H9 (cell line): Measurements from ENCODE around the gene PLCH2. TPM values are rescaled to one million over a fixed set of nuclear protein-coding genes. Genes with fewer than 3 reads are reported as not detected.

Experiments used
- DNase-seq: peaks from one replicate; pipeline ENCODE4 v3.0.0-alpha.2; 2017
- H2AFZ ChIP-seq: one replicate; pipeline ENCODE4 v1.6.1; 2013; ENCODE audit warnings: mild to moderate bottlenecking, low read length, control low read depth, moderate library complexity
- H2AK5ac ChIP-seq: 2 replicates; pipeline ENCODE4 v1.6.1; 2013; ENCODE audit warnings: low read length, control low read depth, mixed read lengths; ENCODE audit not compliant: insufficient read length
- H2BK120ac ChIP-seq: one replicate; pipeline ENCODE4 v1.6.1; 2013; ENCODE audit warnings: low read depth, mild to moderate bottlenecking, low read length, control low read depth, inconsistent platforms; ENCODE audit not compliant: poor library complexity, severe bottlenecking
- H2BK12ac ChIP-seq: 2 replicates; pipeline ENCODE4 v1.6.1; 2013; ENCODE audit warnings: low read length, control low read depth, mixed read lengths, low read depth; ENCODE audit not compliant: insufficient read length
- H2BK15ac ChIP-seq: 2 replicates; pipeline ENCODE4 v1.6.1; 2013; ENCODE audit warnings: low read depth, low read length, control low read depth
- H2BK20ac ChIP-seq: one replicate; pipeline ENCODE4 v1.6.1; 2013; ENCODE audit warnings: low read depth, mild to moderate bottlenecking, low read length, control low read depth, inconsistent platforms; ENCODE audit not compliant: poor library complexity, severe bottlenecking
- H2BK5ac ChIP-seq: 2 replicates; pipeline ENCODE4 v1.6.1; 2013; ENCODE audit warnings: low read length, control low read depth, mixed read lengths; ENCODE audit not compliant: insufficient read length
- H3K14ac ChIP-seq: 2 replicates; pipeline ENCODE4 v1.6.1; 2013; ENCODE audit warnings: low read length, control low read depth; ENCODE audit not compliant: insufficient read depth
- H3K18ac ChIP-seq: 2 replicates; pipeline ENCODE4 v1.6.1; 2013; ENCODE audit warnings: low read depth, mild to moderate bottlenecking, mixed read lengths, low read length, control low read depth; ENCODE audit not compliant: insufficient read length
- H3K23ac ChIP-seq: 2 replicates; pipeline ENCODE4 v1.6.1; 2013; ENCODE audit warnings: low read length, control low read depth, mixed read lengths, low read depth; ENCODE audit not compliant: insufficient read length
- H3K23me2 ChIP-seq: 2 replicates; pipeline ENCODE4 v1.6.1; 2013; ENCODE audit warnings: low read depth, mild to moderate bottlenecking, mixed read lengths, low read length, control low read depth; ENCODE audit not compliant: insufficient read length, poor library complexity, severe bottlenecking
- H3K27ac ChIP-seq: 2 replicates; pipeline ENCODE4 v1.5.1; 2013; ENCODE audit warnings: low read length, control low read depth, mixed read lengths, low read depth; ENCODE audit not compliant: insufficient read length
- H3K27me3 ChIP-seq: 2 replicates; pipeline ENCODE4 v1.6.1; 2013; ENCODE audit warnings: low read length, control low read depth, inconsistent platforms; ENCODE audit not compliant: insufficient read depth
- H3K4ac ChIP-seq: 2 replicates; pipeline ENCODE4 v1.6.1; 2013; ENCODE audit warnings: low read depth, mild to moderate bottlenecking, control low read depth, inconsistent platforms, low read length, moderate library complexity
- H3K4me1 ChIP-seq: 2 replicates; pipeline ENCODE4 v1.6.1; 2013; ENCODE audit warnings: low read length, control low read depth, inconsistent platforms; ENCODE audit not compliant: insufficient read depth
- H3K4me2 ChIP-seq: 2 replicates; pipeline ENCODE4 v1.6.1; 2013; ENCODE audit warnings: low read length, control low read depth, mixed read lengths; ENCODE audit not compliant: insufficient read length, insufficient read depth
- H3K56ac ChIP-seq: 2 replicates; pipeline ENCODE4 v1.6.1; 2013; ENCODE audit warnings: low read depth, mild to moderate bottlenecking, mixed read lengths, low read length, control low read depth; ENCODE audit not compliant: insufficient read length
- H3K79me1 ChIP-seq: 2 replicates; pipeline ENCODE4 v1.6.1; 2013; ENCODE audit warnings: low read depth, mild to moderate bottlenecking, moderate library complexity, low read length, control low read depth, inconsistent platforms; ENCODE audit not compliant: insufficient read depth, poor library complexity, severe bottlenecking
- H3K79me2 ChIP-seq: 2 replicates; pipeline ENCODE4 v1.6.1; 2013; ENCODE audit warnings: low read length, control low read depth, inconsistent platforms; ENCODE audit not compliant: insufficient read depth
- H3K9ac ChIP-seq: 2 replicates; pipeline ENCODE4 v1.6.1; 2013; ENCODE audit warnings: low read length, control low read depth, mixed read lengths; ENCODE audit not compliant: insufficient read length; ENCODE audit errors: extremely low read depth
- H3K9me3 ChIP-seq: one replicate; pipeline ENCODE4 v1.6.1; 2013; ENCODE audit warnings: low read depth, low read length, inconsistent platforms; ENCODE audit not compliant: control insufficient read depth
- H3T11ph ChIP-seq: one replicate; pipeline ENCODE4 v1.6.1; 2013; ENCODE audit warnings: mild to moderate bottlenecking, low read length, control low read depth, inconsistent platforms
- H4K20me1 ChIP-seq: one replicate; pipeline ENCODE4 v1.6.1; 2013; ENCODE audit not compliant: control insufficient read depth, insufficient read length, insufficient read depth
- H4K5ac ChIP-seq: 2 replicates; pipeline ENCODE4 v1.6.1; 2013; ENCODE audit warnings: low read depth, mild to moderate bottlenecking, mixed read lengths, low read length, control low read depth; ENCODE audit not compliant: insufficient read length
- H4K8ac ChIP-seq: replicated peaks from 2 replicates; pipeline ENCODE4 v1.6.1; 2013; ENCODE audit warnings: low read length, control low read depth, mixed read lengths, low read depth; ENCODE audit not compliant: insufficient read length
- H4K91ac ChIP-seq: 2 replicates; pipeline ENCODE4 v1.6.1; 2013; ENCODE audit warnings: low read depth, mild to moderate bottlenecking, moderate library complexity, mixed read lengths, low read length, control low read depth; ENCODE audit not compliant: insufficient read length
- H3K27ac Mint-ChIP-seq, 3 experiments: 2 replicates in 2 of 3; 3 replicates in 1 of 3; pipeline ENCODE4 v1.8.0; 2020 to 2021; ENCODE audit warnings: mixed read lengths in 3 of 3, mild to moderate bottlenecking in 1 of 3, moderate library complexity in 1 of 3
- H3K27me3 Mint-ChIP-seq: 2 replicates; pipeline ENCODE4 v1.8.0; 2021; ENCODE audit warnings: low read depth, mild to moderate bottlenecking, moderate library complexity, mixed read lengths
- H3K36me3 Mint-ChIP-seq, 3 experiments: 2 replicates in 2 of 3; 3 replicates in 1 of 3; pipeline ENCODE4 v1.8.0; 2020 to 2021; ENCODE audit warnings: low read depth in 3 of 3, mixed read lengths in 3 of 3; ENCODE audit not compliant: insufficient read depth in 1 of 3
- H3K4me1 Mint-ChIP-seq, 2 experiments: 2 replicates each; pipeline ENCODE4 v1.8.0; 2020; ENCODE audit warnings: mixed read lengths in 2 of 2
- H3K4me3 Mint-ChIP-seq, 2 experiments: 2 replicates in 1 of 2; 3 replicates in 1 of 2; pipeline ENCODE4 v1.8.0; 2020 to 2021; ENCODE audit warnings: mild to moderate bottlenecking in 2 of 2, mixed read lengths in 2 of 2, moderate library complexity in 1 of 2
- H3K9me3 Mint-ChIP-seq, 2 experiments: 2 replicates in 1 of 2; 3 replicates in 1 of 2; pipeline ENCODE4 v1.8.0; 2020; ENCODE audit warnings: mild to moderate bottlenecking in 2 of 2, mixed read lengths in 2 of 2, moderate library complexity in 1 of 2
- CTCF ChIP-seq: fragments of 200-600 bp; sonication (generic); conservative IDR thresholded peaks from 3 replicates; pipeline ENCODE4 v1.8.0; 2021; ENCODE audit warnings: antibody characterized with exemption, mild to moderate bottlenecking
- WGBS: extraction: QIAGEN DNeasy Blood & Tissue Kit; methylation state at CpG from one replicate; pipeline ENCODE4 v1.1.7; 2013; ENCODE audit warnings: missing lambda C conversion rate, low lambda C conversion rate, mixed read lengths; ENCODE audit not compliant: insufficient read length; ENCODE audit errors: extremely low coverage; 5-methylcytosine and 5-hydroxymethylcytosine counted together
- total RNA-seq: library from RNA; stranded (reverse); gene quantifications from 2 replicates; pipeline ENCODE4 v1.2.1, GENCODE V29; 2021

Gene PLCH2
- total RNA-seq, 1 experiment from 2014 or later: 0.09 TPM

GRCh38 chr1:2492091-2492490 lies 16.0 kb downstream of the PLCH2 start:
- Histone ChIP-seq H4K91ac (no peak overlapping the region), H2BK5ac (no peak overlapping the region), H3K18ac (no peak overlapping the region), H4K5ac (no peak overlapping the region), H2BK20ac (no peak overlapping the region), H2BK12ac (no peak overlapping the region), H3K4me2 (no peak overlapping the region), H3K79me2 (no peaks in the 10 kb centered on the region), H2BK15ac (no peak overlapping the region), H3K9me3 (no peaks in the 10 kb centered on the region), H2BK120ac (no peak overlapping the region), H3K14ac (no peak overlapping the region; the same call in 1 of the 2 replicates), H4K8ac (no peak overlapping the region), H4K20me1 (no peaks in the 10 kb centered on the region), H3K4me1 (no peaks in the 10 kb centered on the region), H3K79me1 (no peaks in the 10 kb centered on the region), H2AFZ (no peak overlapping the region), H3T11ph (no peak overlapping the region), H2AK5ac (no peak overlapping the region), H3K23ac (no peak overlapping the region), H3K27me3 (no peaks in the 10 kb centered on the region), H3K23me2 (no peaks in the 10 kb centered on the region), H3K56ac (no peak overlapping the region), H3K9ac (no peak overlapping the region), H3K4ac (no peak overlapping the region), H3K27ac (no peak overlapping the region)
- no peak for DNase-seq
- TF ChIP-seq CTCF: no peak
- WGBS: no CpG with 5 or more reads among the region's 13 CpGs
- H3K9me3 Mint-ChIP-seq: peaks cover 14 to 16% of the 10 kb centered on the region in 2 experiments
- H3K36me3 Mint-ChIP-seq: 0 out of 7 replicates have a peak, but pooled peaks cover 0 to 8% (median 0%) of the 10 kb centered on the region in 3 experiments
- H3K4me3 Mint-ChIP-seq: no peak overlapping the region
- 0 out of 4 replicates have a peak, but pooled peaks cover 0 to 3% of the 10 kb centered on the region in 2 experiments for H3K4me1 Mint-ChIP-seq
- H3K27me3 Mint-ChIP-seq: peaks cover 42% of the 10 kb centered on the region
- H3K27ac Mint-ChIP-seq: no peak overlapping the region; a peak in 1 of 7 replicates
